Measurements from ENCODE around the gene UNKL.
"Not testable (repeated sequence)": the region's sequence is repeated elsewhere in the genome, so short reads cannot be mapped to it uniquely, and the experiment has no call there.

UNKL gene

GRCh38 chr16:1338855-1339675 is 75.4 kb downstream of the UNKL start:
- no peak for DNase-seq (ENCODE audit: low spot score)

DNA sequence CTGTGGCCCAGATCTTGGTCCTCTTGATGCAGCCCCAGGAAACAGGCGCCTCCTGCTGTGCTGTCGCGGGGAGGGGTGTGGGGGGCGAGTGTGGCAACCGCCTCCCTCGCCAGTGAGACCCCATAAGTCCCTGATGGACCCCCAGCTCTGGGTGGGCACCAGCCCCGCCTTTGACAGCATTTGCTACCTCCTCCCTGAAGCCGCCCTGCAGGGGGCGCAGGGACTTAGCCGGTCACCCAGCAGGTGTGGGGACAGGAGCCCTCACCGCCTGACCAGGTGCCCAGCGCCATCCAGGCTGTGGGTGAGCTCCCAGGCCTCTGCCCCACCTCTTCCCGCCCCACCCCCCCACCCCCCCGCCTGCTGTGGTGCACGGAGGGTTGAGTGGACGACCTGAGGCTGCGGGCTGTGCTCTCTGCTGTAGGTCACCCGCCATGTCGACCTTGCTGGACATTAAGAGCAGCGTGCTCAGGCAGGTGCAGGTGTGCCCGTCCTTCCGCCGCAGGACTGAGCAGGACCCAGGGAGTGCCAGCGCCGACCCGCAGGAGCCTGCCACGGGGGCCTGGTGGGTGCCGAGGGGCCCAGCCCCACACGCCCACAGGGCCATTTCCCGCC is 76.3 kb downstream of the UNKL start:
- no peak for DNase-seq (ENCODE audit: low spot score)

GRCh38 chr16:1337486-1337885 is 77.0 kb downstream of the UNKL start:
- DNase-seq (ENCODE audit: low spot score): no peak

DNA sequence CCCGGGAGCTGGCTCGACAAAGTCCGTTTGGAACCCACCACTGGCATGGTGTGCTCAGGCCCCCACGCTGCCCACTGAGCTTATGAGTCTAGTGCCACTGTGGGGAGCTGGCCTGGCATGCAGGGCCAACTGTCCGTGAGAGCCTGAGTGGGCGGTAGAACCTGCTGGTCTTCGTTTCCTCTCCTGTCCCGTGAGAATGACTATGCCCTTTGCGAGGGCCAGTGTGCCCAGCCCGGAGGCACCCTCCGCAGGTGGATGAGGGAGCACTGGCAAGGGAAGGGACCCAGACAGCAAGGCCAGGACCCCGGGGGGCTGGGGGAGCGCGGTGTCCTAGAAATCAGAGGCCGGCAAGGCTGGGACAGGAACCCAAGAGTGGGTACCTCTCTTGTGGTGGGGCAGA is 77.9 kb downstream of the UNKL start:
- DNase-seq (ENCODE audit: low spot score): no peak

DNA sequence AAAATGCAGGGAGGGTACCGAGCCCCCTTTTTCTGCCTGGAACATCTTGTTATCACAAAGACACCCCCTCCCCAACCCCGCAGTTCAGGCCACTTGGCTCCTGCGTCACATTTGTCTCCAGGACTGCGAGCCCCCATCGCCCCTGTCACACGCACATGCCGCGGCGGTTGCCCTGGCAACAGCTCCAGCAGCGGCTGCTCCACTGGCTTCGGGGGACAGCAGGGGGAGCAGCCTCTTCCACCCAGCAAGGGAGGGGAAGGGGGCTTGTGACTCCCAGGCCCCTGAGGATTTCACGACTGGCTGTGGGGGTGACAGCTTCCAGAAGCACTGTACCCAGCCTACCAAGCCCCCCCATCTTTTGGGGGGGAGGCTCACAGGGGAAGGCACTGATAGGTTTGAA is 78.5 kb downstream of the UNKL start:
- no peak for DNase-seq (ENCODE audit: low spot score)

DNA sequence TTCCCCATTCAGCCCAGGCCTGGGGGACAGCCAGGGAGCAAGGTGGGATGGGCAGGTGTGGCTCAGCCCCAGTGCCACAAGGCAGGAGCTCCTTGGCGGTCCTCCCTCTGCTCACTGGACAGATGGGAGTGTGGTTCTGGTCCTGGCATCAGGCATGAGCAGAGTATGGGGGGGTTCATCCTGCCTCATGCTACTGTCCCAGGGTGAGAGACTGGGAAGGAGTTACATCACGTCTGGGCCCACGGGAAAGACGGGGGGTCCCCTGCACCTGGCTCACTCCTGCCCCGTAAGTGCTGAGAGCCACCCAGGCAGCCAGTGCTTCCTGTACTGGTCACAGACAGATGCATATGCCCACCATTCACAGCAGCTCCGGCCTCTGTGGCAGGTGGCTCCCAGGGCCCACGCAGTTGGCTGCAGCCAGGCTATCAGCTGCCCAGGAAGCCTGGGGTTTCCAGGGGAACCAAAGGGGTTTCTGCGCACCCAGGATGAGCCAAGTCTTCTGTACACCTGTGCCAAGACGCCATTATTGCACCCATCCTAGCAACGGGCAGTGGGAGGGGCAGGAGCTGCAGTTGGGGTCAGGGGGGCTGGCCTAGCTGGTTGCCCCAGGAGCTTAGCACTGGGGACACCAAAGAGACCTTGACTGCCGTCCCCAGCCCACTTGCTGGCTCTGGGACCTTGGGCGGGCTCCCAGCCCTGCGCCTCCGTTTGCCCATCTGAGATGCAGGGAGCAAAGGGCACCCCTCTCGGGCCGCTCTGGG is 79.1 kb downstream of the UNKL start:
- no peak for DNase-seq (ENCODE audit: low spot score)

- DNase-seq (ENCODE audit: low spot score): no peak
These were observed 79.8 kb downstream of the UNKL start for GRCh38 chr16:1334739-1335138.

- DNase-seq (ENCODE audit: low spot score): no peak
These were observed 80.4 kb downstream of the UNKL start for GRCh38 chr16:1333854-1334700.

DNA sequence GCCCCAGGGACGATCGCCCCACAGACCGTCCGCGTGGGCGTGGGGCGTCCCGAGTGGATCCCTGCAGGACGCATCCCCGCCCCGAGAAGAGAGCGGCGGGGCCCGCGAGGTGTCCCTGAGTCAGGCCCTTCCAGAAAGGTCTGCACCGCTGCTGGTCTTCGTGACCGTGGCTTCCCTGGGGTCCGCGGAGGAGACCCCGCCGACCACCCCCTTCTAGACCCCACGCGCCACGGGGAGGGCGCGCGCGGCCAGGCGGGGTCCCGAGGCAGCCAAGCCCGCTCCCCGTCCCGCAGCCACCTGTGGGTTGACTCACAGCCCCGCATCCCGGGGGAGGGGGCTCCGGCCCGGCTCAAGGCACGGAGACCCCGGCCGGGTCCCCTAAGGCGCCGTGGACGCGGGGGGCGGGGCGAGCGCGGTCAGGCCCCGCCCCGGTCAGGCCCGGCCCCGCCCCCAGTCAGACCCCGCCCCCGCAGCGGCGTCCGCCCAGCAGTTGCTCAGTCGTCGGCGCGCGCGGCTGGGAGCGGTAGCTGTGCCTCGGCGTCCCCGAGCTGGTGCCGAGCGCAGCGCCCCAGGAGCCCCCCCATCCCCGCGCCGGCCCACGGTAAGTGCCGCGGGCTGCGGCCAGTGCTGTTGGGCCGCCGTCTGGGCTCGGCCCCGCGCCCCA is 81.2 kb downstream of the UNKL start, which contains the start of gene BAIAP3:
Gene BAIAP3 (plus strand): TSS at position 497 of the 664 bp plus-strand sequence. CDS start 4,905 bp downstream, outside the sequence.
- peak; percentile 86 for DNase-seq (ENCODE audit: low spot score)

DNA sequence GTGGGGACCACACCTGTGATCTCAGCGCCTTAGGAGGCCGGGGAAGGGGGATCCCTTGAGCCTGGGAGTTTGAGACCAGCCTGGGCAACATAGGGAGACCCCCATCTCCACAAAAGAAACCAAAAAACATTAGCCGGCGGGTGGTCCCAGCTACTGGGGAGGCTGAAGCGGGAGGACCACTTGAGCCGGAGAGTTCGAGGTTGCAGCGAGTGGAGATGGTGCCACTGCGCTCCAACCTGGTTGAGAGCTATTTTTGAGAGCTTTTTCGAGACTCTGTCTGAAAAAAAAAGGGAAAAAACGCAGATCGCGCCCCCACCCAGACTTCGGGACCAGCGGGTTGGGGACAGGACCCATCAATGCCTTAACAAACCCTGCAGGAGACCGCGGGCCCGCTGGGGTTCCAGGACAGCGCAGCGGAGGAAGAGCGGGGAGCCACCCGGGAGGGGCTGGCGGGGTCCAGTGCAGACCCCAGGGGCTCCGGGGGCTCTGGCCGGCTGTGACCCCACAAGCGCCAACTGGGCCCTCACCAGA is 81.8 kb downstream of the UNKL start:
- no peak for DNase-seq (ENCODE audit: low spot score)

DNA sequence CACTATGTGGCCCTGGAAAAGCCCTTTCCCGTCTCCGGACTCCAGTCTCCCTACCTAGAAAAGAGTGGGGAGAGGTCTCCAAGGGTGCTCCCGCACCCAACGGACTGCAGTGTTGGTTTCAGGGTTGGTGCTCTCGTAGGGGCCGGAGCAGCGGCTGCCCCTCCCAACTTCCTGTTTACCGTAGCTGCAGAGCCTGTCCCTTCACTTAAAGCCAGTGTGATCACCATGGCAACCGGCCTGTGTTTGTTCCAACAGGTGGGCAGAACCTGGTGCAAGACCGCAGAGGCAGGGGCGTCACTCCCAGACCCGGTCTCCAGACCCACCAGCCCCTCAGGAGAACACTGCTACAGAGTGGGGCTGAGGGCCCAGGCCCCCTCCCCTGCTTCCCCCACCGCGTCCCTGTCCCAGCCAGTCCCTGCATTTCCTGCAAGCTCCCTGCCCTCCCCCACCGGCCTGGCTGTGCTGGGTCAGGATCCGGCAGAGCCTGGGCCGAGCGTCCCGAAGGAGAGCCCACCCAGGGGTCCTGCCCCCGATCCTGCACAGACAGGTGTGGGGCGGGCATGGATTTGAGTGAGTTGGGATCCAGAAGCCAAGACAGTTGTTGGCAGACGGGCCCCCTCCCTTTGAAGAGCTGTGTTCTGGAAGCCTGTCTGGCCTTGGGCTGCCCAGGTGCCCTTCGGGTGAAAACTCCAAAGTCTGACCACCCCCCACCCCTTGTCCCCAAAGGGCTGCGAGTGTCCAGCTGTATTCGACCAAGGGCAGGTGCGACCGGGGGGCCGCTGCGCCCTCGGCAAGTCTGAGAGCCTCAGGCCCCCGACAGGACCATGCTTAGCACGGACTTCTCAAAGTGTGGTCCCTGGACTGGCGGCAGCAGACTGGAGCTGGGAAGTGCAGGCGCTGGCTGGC is 82.5 kb downstream of the UNKL start:
- DNase-seq (ENCODE audit: low spot score): peak; percentile 43

GRCh38 chr16:1330931-1331711 is 83.4 kb downstream of the UNKL start:
- no peak for DNase-seq (ENCODE audit: low spot score)

- no peak for DNase-seq (ENCODE audit: low spot score)
These were observed 84.1 kb downstream of the UNKL start for GRCh38 chr16:1330260-1330914.

- DNase-seq (ENCODE audit: low spot score): not testable (repeated sequence)
These were observed 85.5 kb downstream of the UNKL start for GRCh38 chr16:1328961-1329360.

DNA sequence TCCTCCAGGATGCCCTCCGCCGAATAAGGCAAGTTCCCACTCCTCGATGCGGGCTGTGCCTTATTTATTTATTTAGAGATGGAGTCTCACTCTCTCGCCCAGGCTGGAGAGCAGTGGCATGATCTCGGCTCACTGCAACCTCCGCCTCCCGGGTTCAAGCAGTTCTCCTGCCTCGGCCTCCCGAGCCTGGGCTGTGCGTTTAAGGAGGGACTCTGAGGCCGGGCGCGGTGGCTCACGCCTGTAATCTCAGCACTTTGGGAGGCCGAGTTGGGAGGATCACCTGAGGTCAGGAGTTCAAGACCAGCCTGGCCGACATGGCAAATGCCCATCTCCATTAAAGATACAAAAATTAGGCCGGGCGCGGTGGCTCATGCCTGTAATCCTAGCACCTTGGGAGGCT is 86.4 kb downstream of the UNKL start:
- not testable (repeated sequence) for DNase-seq (ENCODE audit: low spot score)

GRCh38 chr16:1327619-1327947 is 86.9 kb downstream of the UNKL start:
- DNase-seq (ENCODE audit: low spot score): no peak

DNA sequence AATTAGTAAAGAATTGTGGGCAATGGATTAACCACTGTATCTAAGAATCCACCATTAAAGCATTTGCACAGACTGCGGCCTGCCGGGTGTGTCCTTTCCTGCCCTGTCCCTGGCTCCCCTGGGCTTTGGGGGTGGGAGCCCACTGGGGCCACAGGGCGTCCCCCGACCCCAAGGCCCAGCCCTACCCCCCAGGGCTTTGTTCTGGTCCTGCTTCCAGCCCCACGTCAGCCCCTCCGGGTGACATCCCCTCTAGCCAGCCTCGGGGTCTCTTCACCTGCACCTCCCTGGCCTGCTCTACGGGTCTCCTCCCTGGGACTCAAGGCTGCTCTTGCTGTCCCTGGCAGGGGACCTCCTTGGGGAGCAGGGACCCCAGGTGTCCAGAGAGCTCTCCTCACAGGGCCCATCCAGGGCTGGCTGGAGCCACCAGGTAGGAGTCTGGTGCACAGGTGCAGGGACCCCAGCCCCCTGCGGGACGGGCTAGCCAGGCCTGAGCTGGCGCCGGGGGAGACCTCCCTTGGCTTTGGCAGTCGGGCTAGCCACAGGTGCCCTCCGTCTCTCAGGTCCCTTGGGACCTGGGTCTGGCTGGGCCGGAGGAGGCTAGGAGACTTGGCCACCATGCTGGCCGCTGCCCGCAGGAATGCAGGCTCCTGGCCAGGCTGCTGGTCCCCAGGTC is 87.4 kb downstream of the UNKL start:
- DNase-seq (ENCODE audit: low spot score): no peak

- DNase-seq (ENCODE audit: low spot score): no peak
These were observed 88.1 kb downstream of the UNKL start for GRCh38 chr16:1326391-1326790.
